ENCODE data around the gene UBE2D4. TPM values are rescaled to one million over a fixed set of nuclear protein-coding genes. Genes with fewer than 3 reads are reported as not detected.
A peak's percentile ranks its signal among the peaks of the same experiment; 100 is the strongest.

The UBE2D4 gene
- total RNA-seq, 1 donor from 2014 or later = 7.7 TPM

GRCh38 chr7:43906331-43907010 lies 19.8 kb upstream of the UBE2D4 start, which contains the start of gene URGCP:
TSS of gene URGCP (minus strand) at chr7:43906596. CDS start at chr7:43906575, 21 bp downstream.
- peak; percentile 53 for DNase-seq (ENCODE audit: low spot score)

- DNase-seq (ENCODE audit: low spot score) = no peak
Measured at GRCh38 chr7:43914795-43915194, 11.4 kb upstream of the UBE2D4 start.

DNA sequence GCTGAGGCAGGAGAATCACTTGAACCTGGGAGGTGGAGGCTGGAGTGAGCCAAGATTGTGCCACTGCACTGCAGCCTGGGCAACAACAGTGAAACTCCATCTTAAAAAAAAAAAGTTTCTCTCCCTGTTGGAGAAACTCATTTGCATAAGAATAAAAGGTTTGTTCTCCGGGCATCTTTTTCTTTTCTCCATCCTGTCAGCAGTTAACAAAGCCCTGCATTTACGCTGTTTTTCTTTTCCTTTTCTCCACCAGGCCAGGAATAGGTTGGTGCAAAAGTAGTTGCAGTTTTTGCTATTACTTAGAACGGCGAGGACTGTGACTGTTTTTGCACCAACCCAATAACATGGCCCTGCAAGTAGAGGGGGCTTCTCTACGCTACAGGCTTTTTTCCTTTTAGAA lies 10.3 kb upstream of the UBE2D4 start:
- no peak for DNase-seq (ENCODE audit: low spot score)

DNA sequence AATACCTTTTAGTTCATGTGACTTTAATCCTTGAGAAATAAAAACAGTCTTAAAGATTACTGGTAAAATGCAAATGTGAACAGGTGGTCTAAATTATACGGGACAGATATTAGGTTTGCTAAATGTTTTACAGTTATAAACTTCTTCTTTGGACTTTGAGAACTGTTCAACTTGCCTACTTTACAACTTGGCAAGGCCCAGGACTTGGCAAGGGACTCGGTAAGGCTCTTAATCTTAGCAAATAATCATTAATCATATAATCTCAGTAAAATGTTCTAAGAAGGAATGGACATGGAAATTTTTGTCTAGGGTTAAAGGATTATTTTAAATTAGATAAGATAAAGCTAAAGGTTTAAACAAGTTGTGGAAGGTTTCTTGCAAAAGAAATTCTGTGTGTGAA lies 4.8 kb upstream of the UBE2D4 start:
- DNase-seq (ENCODE audit: low spot score) = no peak

DNA sequence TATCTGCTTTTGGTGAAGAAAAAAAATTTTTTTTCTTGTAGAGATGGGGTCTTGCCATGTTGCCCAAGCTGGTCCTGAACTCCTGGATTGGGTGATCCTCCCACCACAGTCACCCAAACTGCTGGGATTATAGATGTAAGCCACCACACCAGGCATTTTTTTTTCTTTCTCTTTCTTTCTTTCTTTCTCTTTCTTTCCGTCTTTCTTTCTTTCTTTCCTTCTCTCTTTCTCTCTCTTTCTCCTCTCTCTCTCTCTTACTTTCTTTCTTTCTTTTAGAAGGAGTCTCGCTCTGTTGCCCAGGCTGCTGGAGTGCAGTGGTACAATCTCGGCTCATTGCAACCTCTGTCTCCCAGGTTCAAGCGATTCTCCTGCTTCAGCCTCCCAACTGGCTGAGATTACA lies 3.5 kb upstream of the UBE2D4 start:
- no peak for DNase-seq (ENCODE audit: low spot score)

DNA sequence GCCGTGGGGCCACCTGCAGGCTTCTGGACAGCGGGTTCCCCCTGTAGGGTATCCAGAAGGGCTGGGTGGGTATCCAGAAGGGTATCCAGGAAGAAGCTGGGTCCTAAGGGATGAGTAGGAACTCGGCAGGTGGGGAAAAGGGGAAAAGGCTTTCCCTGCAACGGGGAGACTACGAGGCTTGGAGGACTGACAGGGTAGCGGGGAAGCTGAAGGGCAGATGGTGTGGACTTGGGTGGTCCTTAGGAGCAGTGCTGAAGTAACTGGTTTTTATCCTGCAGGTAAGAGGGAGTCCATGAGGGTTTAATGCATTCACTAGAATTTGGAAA lies 525 bp downstream of the UBE2D4 start:
- no peak for DNase-seq (ENCODE audit: low spot score)

- DNase-seq (ENCODE audit: low spot score) = no peak
Measured at GRCh38 chr7:43927810-43928209, 1.6 kb downstream of the UBE2D4 start.

DNA sequence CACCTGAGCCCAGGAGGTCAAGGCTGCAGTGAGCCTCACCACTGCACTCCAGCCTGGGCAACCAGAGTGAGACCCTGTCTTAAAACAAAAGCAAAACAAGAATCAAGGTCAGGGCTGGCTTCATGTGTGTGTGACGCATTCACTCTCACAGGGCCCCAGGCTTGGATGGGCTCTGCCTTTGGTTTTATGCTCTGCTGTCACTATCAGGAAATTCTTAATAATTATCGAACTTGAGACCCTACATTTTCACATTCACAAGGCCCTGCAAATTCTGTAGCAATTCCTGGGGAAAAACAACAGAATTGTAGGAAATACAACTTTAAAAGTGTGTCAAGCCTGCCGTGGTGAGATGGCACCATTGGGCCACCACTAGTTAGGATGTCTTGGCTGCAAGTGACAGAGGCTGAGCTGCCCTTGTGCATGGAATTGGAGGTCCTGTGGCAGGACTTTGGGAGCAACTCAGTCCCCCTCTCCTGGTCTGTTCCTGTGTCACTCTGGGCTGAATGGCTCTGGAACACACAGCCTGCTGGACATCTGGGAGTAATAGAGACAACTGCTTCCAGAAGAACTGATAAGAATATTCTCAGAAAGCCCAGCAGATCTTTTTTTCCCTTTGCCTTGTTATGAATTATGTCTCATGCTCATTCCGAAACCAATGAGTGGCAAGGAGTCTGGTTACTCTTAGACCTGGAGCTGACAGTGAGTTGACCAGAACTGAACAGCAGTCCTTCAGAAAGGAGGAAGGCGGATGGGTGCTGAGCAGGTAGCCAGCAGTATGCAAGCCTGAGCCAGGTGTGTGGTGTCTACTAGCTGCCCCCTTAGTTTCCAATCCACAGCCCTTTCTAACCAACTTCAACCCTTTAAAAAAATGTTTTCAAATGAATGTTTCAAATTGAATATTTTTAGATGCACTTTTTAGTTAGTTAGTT lies 3.6 kb downstream of the UBE2D4 start:
- no peak for DNase-seq (ENCODE audit: low spot score)

DNA sequence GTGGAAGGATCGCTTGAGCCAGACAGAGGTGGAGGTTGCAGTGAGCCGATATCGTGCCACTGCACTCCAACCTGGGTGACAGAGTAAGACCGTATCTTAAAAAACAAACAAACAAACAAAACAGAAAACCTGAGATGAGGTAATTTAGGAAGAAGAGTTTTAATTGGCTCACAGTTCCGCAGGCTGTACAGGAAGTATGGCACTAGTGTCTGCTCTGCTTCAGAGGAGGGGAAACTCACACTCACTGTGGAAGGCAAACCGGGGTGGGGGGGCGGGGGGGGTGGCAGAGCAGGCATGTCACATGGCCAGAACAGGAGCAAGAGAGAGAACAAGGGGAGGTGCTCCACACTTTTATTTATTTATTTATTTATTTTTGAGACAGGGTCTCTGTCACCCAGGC lies 5.1 kb downstream of the UBE2D4 start:
- DNase-seq (ENCODE audit: low spot score) = no peak

DNA sequence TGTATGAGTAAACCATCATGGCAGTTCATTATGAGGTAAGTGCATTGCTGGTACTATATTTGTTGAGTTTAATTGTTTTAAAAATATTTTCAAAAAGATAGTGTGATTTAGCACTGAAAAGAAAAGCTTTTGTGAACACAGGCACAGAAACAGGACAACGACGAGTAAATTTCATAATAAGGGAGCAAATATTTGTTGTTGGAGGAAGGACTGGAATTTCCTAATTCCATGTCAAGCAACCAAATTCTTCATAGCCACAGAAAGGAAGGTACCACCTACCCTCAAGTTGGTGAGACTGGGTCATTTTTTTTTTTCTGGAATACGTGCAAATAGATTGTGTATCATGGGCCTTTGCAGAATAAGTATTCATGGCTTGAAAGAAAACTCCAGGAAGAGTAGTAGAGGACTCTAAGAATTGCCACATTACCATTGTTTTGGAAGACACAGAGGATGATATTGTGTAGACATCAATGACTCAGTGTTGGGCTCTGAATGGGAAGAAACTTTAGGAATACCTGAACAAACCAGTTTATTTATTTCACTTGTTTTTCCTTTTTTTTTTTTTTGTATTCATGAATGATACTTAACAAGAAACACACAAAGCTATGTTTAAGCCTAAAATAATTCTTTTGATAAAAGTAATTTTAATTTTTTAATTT lies 7.8 kb downstream of the UBE2D4 start:
- DNase-seq (ENCODE audit: low spot score) = no peak

- DNase-seq (ENCODE audit: low spot score) = no peak
Measured at GRCh38 chr7:43937444-43937843, 11.2 kb downstream of the UBE2D4 start.

DNA sequence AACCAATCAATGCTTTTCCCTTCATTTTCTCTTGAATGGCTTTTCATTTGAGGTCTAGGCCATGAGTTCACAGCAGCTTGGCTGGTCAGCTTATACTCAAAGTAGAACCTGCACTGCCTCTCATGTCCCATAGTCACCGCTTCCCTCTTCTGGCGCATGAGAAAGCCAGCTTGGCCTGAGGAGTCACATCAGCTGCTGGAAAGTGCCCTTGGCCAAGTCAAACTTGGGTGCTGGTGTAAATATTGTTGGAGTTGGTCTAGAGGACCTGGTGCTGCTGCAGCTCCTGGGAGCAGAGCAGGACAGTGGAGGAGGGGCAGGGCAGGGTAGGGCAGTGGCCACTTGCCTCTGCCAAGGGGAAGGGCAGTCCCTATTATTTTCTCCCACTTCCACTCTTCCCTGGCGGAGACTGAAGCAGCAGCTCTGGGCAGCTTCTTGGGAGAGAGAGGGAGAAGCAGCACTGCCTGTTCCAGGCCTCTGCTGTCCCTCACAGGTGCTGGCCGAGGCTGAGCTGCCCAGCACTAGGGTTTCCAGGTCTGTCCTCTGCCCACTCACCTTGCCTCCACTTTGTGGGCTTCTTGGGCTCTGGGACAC lies 12.8 kb downstream of the UBE2D4 start:
- no peak for DNase-seq (ENCODE audit: low spot score)

DNA sequence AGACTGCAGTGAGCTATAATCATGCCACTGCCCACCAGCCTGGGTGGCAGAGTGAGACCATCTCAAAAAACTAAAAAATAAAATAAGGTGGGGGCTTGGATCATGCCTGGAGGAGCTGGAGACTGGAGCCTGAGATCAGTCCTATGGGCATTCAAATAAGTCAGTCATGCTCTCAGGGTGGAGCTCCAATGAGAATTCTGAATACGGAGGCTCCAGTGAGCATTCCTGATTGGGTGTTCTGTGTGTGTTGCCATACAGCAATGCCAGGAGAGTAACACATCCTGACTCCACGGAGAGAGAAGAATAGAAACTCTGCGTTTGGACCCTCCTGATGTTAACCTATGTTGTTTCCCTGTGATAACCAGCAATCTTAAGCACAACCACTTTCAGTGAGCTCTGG lies 16.0 kb downstream of the UBE2D4 start:
- no peak for DNase-seq (ENCODE audit: low spot score)

DNA sequence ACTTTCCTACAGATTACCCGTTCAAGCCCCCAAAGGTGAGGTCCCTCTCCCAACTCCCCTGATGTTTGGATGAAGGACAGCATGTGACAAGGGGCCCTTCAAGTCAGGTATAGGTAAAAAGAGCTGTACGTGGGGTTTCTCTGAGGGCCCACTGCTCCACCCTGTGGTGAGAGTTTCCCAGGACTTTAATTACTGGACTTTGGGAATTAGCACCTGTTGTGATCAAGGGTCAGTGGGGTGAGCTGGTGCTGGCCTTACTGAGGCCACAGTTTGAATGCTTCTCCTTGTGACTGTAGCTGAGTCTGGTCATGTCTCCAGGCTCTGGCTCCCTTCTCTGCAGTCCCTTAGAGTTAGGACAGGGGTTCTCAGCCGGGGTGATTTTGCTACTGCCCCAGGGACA lies 16.8 kb downstream of the UBE2D4 start:
- DNase-seq (ENCODE audit: low spot score) = no peak

DNA sequence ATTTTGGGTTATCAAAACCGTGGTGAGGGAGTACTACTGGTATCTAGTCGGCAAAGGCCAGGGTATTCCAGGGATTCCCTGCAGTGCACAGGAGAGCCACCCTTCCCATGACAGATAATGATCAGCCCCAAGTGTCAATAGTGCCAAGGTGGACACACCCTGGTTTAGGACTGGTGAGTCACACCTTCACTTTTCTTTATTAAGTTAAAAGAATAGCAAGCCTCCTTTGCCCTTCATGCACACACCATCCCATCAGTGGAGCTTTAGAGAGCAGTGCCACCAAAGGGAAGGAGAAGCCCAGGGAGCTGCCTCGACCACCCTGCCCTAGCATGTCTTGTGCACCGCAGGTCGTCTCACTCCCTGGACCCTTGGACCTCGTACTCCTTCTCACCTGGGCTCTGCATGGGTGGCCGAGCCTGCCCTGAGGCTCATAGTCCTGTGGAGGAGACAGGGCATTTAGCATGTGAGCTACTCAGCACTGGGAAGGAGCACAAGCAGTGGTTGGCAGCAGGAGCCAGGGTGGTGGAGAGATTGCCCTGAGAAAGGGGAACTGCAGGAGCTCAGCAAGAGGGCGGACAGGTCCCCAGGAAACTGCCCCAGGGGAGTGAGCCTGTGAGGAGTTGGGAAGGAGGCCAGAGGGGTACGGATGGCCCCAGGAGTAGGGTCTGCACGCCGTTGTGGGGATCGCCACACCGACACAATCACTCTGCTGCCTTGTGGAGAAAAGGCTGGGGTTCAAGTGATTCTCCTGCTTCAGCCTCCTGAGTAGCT lies 17.4 kb downstream of the UBE2D4 start:
- no peak for DNase-seq (ENCODE audit: low spot score)

DNA sequence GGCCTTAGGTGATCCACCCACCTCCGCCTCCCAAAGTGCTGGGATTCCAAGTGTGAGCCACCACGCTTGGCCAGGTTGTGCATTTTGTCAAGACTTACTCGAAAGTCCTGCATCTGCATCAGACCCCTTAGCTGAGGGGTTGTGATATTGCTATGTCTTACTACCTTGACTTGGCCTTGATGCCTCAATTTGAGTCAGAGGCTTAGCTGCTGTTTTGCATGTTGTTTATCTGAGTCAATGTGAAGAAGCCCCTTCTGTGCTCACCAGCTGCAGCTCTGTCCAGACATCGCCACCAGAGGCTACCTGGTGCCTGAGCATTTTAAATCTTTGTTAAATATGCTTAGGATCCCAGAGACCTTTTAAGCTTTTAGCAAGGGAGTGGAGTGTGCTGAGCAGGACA lies 18.1 kb downstream of the UBE2D4 start:
- DNase-seq (ENCODE audit: low spot score) = no peak

- DNase-seq (ENCODE audit: low spot score) = no peak
Measured at GRCh38 chr7:43952028-43952427, 25.8 kb downstream of the UBE2D4 start.

DNA sequence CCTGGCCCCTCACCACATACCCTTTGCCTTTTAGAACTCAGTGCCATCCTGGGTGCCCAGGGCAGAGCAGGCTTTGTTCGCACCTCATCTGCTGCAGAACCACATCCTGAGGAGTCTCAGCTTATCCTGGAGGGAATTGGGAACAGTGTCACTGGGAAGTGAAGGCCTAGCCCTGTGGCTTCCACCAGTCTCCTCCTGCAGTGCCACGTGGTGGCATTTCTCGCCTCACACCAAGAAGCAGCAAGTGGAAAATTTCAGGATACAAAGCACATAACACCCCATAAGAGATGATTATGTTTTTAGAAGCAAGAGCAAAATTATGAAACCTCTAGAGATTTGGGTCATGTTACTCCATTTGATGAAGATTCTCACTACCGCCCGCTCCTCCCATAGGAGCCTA lies 26.8 kb downstream of the UBE2D4 start:
- no peak for DNase-seq (ENCODE audit: low spot score)

DNA sequence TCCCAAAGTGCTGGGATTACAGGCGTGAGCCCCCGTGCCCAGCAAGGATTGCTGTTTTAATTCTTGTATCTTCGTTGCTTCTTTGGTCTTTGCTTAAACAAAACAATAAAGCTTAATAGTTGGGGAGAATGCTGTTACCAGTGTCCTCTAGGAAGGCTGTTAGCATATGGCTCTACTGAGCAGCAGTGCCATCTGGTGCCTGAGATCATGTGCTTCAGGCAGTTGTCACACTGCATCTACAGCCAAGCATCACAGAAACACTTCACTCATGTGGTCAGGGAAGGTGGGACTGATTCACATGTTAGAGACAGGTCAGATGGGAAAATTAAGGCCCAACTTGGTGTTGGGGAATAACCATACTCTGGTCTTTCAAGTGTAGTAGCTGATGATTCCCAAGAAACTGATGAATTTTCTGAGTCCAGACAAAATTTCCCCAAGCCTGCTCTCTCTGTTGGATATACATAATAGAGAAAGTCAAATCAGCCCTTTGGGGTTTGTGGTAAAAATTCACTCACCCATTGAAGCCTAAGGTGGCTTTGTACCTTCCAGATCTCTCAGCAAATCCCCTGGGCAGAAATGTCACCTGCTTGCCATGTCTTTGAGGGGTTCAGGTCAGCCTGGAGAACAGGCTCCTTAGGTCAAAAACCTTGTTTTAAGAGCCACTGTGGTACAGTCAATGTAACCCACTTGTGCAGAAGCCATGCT lies 28.4 kb downstream of the UBE2D4 start:
- DNase-seq (ENCODE audit: low spot score) = peak; percentile 50

DNA sequence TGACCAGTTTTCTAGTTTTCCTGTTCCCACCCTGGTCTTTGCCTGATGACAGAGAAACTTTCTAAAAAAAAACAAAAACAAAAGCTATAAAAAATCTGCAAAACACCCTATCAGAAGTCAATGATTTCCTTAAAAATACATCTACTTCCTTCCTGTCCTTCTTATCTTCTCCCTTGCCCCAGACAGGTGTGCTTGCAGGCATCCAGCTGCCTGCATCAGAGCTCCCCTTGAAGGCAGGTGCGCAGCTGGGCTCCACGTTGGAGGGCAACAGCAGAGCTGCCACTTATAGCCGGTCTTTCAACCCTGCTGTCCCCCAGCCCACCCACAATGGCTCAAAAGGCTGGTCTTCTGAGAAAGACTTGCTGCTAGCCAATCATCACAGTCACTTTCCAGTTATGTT lies 29.8 kb downstream of the UBE2D4 start:
- no peak for DNase-seq (ENCODE audit: low spot score)

GRCh38 chr7:43960933-43961332 lies 34.7 kb downstream of the UBE2D4 start:
- no peak for DNase-seq (ENCODE audit: low spot score)
